ENCODE data around the gene RRAS2. TPM values are rescaled to one million over a fixed set of nuclear protein-coding genes. Genes with fewer than 3 reads are reported as not detected.
"Not testable (repeated sequence)": the region's sequence is repeated elsewhere in the genome, so short reads cannot be mapped to it uniquely, and the experiment has no call there.

RRAS2 gene
- polyA plus RNA-seq, 4 donors: 45.9 to 59.1 (median 55.0) TPM

DNA sequence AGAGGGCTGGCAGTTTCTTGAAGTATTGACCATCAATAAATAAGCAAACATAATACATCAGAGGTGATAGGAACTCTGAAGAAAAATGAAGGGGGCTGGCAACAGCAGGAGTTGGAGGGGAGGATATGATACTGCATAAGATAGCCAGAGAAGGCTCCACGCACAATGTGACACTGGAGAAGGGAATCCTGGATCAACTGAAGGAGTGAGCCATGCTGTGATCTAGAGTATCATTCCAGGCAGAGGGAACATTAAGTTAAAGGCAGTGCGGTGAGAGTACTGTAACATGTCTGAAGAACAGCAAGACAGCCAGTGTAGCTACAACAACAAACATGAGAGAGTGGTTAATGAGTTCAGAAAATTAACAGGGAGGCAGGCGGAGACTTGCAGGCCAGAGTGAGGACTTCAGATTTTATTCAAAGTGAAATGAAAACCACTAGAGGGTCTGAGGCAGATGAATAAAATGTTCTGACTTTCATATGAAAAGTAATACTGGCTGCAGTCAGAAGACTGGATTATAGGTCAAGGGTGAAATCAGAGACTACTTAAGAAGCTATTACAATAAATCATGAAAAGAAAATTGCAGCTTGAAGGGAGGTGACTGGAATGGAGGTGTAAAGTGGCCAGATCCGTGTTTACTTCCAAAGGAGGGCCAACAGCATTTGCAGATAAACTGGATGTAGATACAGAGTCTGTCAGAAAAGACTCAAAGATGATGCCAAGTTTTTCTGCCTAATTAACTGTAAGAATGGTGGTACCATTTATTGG is 49.4 kb downstream of the RRAS2 start:
- no peak for DNase-seq (ENCODE audit: low read depth in 4 of 4, low spot score in 2 of 4)

DNA sequence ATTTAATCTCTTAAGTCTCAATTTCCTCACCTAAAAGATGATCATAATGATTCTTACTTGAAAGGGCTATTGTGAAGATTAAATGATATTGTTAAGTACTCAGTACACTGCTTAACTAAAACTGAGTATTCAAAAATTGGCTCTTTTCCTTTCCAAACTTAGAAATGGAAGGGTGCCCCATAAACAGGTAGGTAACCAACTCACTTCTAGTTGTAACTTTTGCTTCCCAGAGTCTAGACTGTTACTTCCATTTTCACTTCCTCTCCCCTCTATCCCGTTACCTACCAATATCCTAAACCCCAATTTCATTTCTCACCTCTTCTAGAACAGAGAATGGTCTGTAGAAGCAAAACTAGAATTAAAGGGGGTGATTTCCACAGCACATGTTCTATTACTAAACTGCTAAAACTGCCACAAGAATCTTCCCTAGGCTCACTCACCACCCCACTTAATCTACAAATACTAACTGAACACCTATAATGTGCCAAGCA is 50.0 kb downstream of the RRAS2 start:
- no peak for DNase-seq (ENCODE audit: low read depth in 4 of 4, low spot score in 2 of 4)

DNA sequence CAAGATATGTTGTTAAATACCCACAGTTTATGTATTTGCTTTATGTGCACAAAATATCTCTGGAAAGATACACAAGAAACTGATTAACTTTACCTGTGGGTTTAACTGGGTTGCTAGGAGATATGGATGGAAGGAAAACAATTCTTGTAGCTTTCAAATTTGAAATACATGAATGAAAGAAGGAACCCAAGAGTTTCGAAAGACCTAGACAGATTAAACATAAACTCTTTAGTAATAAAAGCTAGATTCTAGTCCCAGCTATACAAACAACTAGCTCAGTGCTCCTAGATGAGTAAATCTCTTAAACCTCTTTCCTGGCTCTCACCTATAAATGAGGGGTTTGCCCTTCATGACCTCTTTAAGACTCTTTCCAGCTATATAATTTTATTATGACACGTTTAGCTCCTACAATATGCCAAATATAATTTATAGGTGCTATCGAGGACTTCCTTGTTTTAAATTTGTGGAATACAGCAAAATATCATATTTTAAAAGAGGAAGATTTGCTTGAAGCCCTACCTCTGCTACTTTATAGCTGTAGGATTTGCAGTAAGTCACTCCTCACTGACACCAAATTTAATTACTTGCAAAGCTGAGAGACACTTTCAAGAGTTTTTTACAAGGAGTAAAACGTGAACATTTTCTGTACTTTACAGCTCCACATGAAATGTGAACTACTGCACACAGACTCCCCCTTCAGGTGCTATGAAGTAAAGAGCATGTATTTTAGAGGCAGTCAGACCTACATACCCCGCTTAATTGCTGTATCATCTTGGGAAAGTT is 50.7 kb downstream of the RRAS2 start:
- DNase-seq (ENCODE audit: low read depth in 4 of 4, low spot score in 2 of 4): no peak

DNA sequence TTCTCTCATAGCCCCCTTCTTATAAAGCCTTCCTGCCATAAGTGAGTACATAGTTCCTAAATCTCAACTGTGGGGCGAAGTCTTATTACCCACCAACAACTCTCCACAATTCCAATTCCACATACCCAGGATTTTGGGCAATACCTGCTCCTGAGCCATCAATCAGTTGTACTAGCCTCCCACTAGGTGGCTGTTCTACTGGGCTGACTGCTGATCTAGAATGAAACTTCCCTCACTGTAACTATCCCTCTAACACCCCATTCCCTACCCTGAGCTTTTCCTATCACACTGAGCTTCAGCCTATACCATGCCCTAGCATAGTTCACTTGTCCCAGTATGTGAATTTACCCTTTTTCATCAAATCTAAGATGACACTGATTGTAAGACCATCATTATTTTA is 52.5 kb downstream of the RRAS2 start:
- DNase-seq (ENCODE audit: low read depth in 4 of 4, low spot score in 2 of 4): no peak

- no peak for DNase-seq (ENCODE audit: low read depth in 4 of 4, low spot score in 2 of 4)
These were observed 53.3 kb downstream of the RRAS2 start for GRCh38 chr11:14305649-14306048.

DNA sequence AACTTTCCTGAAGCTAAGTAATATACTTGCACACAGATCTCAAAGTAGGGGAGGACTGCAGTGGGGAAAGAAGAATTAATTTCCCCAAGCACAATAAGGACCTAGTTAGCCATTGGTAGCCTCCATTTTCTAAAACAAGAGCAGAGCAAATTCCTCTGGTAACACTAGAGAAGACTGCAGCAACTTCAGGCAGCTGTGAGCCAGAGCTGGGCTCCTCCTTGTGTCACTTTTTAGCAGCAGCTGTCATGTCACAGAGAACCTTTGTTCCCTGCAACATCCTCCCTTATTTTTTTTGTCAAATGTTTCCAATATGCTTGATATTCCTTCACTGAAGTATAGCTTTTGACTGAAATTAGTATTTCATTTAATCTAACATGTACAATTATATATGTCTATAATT is 54.4 kb downstream of the RRAS2 start:
- DNase-seq (ENCODE audit: low read depth in 4 of 4, low spot score in 2 of 4): no peak

DNA sequence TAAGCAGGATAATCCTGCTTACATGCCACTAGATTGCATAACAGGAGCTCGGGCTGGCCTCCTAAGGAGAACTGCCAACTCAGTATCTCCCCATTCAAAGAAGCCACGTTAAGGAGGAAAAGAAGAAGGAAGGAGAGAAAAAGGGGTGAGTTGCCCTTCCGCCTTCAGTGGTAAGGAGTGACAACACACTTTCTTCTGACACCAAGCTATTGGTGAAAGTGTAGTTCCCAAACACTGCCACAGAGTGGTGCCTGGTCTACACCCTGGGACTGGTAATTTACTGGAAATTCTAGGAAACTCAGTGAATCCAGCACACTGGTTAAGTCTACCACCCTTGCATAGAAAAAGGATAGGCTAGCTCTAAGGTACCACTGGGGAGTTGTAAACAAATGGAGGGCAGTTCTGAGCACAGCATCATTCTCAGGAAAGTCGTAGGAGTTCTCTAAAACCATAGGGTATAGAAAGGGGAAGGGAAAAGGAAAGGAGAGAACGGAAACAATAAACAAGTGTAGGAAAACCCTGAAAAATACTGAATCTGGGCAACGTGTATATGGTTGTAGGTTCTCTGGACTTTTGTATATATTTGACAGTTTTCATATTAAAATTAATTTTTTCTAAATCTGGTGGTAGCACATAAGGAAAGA is 58.2 kb downstream of the RRAS2 start:
- DNase-seq (ENCODE audit: low read depth in 4 of 4, low spot score in 2 of 4): peak in 3 of 4 donors; percentile 22 to 47 (median 23)

DNA sequence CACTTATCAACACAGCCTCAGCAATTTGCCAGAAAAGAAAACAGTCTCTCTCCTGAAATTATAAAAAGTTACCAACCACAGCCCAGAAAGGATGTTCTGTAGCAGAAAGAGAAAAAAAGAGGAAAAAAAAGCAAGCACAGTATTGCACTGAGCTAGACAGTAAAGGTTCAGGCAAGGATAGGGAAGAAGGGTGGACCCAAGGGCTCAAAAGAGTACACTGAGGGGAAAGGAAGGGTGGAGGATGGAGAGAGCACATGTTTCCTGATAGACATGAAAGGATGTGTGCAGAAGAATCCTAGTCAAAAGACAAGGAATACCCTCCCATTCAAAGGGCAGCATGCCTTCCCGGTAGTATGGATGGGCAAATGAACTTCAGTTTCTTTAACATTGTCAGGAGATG is 59.1 kb downstream of the RRAS2 start:
- no peak for DNase-seq (ENCODE audit: low read depth in 4 of 4, low spot score in 2 of 4)

DNA sequence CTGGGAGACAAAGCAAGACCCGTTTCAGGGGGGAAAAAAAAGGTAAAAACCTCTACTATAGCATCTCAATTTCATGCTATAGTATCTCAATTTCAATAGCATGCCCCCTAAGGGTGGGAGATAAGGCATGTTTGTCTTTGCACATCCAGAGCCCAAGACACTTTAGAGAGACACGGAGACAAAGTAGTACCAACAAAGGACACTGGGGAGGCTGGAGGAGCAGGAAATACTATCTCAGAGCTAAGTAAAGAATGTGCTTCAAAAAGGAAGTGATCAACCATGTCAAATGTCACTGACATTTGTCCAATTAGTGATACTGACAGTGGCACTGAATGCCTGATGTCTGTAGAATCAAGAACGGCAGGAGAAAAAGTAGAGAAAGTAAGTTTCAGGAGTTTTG is 68.6 kb downstream of the RRAS2 start:
- no peak for DNase-seq (ENCODE audit: low read depth in 4 of 4, low spot score in 2 of 4)

DNA sequence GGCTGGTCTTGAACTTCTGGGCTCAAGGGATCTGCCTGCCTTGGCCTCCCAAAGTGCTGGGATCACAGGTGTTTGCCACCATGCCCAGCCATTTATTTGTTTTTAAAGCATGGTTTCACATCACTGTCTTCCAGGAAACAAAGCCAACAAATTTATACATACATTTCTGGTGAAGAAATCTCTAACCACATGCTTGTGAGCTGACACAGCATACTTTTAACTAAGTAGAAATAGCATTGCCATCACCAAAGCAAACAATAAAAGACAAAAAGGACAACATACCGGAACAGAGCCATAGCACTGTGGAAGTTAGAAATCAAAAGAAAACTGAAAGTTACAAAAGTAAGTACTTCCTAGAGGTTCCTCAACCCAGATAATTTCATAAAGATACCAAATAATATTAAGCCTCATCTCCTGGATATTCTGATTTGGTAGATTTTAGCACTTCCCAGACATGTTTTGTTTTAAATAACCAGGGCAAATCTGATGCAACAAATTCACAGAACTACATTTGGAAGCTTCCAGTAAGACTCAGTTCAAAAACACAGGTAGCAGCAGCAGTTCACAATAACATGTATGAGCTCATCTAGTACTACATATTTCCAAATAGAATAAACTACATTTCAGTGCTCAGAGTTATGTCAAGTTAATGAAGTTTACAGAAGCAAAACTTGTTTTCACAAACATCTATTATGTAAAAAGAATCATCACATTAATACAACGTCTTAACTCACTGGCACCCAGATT is 70.6 kb downstream of the RRAS2 start:
- DNase-seq (ENCODE audit: low read depth in 4 of 4, low spot score in 2 of 4): no peak

- not testable (repeated sequence) for DNase-seq (ENCODE audit: low read depth in 4 of 4, low spot score in 2 of 4)
These were observed 80.1 kb downstream of the RRAS2 start for GRCh38 chr11:14278869-14279268.

DNA sequence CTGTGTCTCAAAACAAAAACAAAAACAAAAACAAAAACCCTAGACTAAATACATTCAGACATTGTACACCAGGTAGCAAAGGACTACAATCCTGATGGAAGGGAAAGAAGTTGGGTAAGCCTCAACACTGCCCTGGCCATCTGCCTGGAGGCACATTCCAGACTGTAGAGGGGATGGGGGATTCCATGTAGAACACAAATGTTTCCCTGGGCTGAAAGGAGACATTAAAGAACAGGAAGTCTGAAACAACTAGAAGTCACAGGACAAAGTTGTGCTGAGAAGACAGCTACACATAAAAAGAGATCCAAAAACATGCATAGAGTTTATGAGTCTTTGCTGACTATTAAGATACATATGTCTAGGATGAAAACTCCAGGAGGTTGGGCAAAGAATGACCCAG is 83.9 kb downstream of the RRAS2 start:
- no peak for DNase-seq (ENCODE audit: low read depth in 4 of 4, low spot score in 2 of 4)

- DNase-seq (ENCODE audit: low read depth in 4 of 4, low spot score in 2 of 4): no peak
These were observed 85.1 kb downstream of the RRAS2 start for GRCh38 chr11:14273895-14274294.

GRCh38 chr11:14270690-14271542 is 88.1 kb downstream of the RRAS2 start:
- no peak for DNase-seq (ENCODE audit: low read depth in 4 of 4, low spot score in 2 of 4)

- DNase-seq (ENCODE audit: low read depth in 4 of 4, low spot score in 2 of 4): no peak
These were observed 89.0 kb downstream of the RRAS2 start for GRCh38 chr11:14269692-14270573.

DNA sequence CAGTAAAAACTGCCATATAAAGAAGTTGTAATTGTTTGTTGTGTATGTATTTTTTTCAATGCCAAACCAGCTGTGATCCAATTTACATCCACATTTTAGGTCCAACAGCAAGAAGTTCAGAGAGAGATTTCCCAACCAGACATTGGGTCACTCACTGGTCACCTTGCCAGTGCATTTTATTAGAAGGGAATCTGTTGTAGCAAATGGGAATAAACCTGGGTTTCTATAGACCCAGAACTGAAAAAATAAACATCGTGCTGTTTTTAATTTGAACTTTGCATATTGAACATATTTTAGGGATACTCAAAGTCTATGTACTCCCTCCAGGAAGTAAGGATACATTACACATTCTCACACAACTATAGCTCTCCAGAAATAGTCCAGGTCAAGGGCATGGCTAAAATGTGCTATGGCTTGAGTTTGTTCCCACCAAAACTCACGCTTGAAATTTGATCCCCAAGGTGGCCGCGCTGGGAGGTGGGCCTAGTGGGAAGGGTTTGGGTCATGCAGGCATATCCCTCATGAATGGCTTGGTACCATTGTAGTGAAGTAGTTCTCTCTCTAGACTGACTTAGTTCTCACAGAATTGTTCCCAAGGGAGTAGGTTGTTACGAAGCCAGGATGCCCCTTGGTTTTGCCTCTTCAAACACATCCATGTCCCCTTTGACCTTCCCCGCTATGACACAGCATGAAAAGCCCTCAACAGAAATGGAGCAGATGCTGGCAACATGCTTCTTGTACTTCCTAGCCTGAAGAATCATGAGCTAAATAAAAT is 90.9 kb downstream of the RRAS2 start:
- DNase-seq (ENCODE audit: low read depth in 4 of 4, low spot score in 2 of 4): no peak

DNA sequence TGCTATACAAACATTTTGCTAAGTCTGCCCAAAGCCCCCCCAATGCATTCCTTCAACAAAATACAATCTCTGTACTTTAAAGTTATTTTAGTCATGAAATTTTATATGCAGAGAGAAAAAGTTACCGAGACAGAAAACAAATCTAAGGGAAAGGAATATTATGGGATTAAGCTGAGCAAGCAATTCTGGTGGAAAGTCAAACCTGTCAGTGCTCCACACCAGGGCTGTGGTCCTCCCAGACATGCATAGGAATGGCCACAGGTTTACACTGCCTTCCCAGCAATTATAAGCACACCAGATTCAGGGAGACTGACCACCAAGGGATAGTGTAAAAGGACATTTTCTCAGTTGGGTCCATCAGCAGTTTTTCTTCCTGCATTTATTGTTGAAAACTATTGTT is 92.4 kb downstream of the RRAS2 start:
- DNase-seq (ENCODE audit: low read depth in 4 of 4, low spot score in 2 of 4): no peak

GRCh38 chr11:14264966-14265365 is 94.0 kb downstream of the RRAS2 start:
- no peak for DNase-seq (ENCODE audit: low read depth in 4 of 4, low spot score in 2 of 4)

Data from left renal cortex interstitium (tissue), 4 donors.